K562 (cell line): ENCODE measurements around the gene RCOR3. TPM values are rescaled to one million over a fixed set of nuclear protein-coding genes. Genes with fewer than 3 reads are reported as not detected.

Source experiments
- CBFB ChIP-seq: sonication (generic); formaldehyde crosslinking; IDR thresholded peaks from 2 replicates; pipeline ENCODE4 v1.4.0; 2020; ENCODE audit warnings: mild to moderate bottlenecking, missing genetic modification reagents
- ESRRB ChIP-seq: fragments of 250-450 bp; sonication (Bioruptor Pico); IDR thresholded peaks from 2 replicates; pipeline ENCODE4 v1.5.0; 2020; ENCODE audit warnings: mild to moderate bottlenecking, moderate library complexity, borderline replicate concordance
- KLF16 ChIP-seq: IDR thresholded peaks from 2 replicates; pipeline ENCODE4 v1.6.1; 2016; ENCODE audit warnings: antibody characterized with exemption
- MEF2D ChIP-seq: conservative IDR thresholded peaks from 2 replicates; pipeline ENCODE4 v1.6.1; 2016; ENCODE audit warnings: low read depth, missing genetic modification characterization, missing compliant biosample characterization
- NFIC ChIP-seq: fragments of 450-650 bp; IDR thresholded peaks from 2 replicates; pipeline ENCODE4 v1.6.1; 2017; ENCODE audit warnings: mild to moderate bottlenecking, inconsistent platforms
- RAD51 ChIP-seq: fragments of 450-650 bp; IDR thresholded peaks from 2 replicates; pipeline ENCODE4 v1.7.1; 2016; ENCODE audit warnings: low read depth, mild to moderate bottlenecking, borderline replicate concordance
- SMAD4 ChIP-seq: fragments of 250-450 bp; sonication (Bioruptor Pico); conservative IDR thresholded peaks from 2 replicates; pipeline ENCODE4 v1.8.0; 2021; ENCODE audit warnings: inconsistent platforms, mild to moderate bottlenecking, moderate library complexity
- SOX6 ChIP-seq: fragments of 450-650 bp; IDR thresholded peaks from 2 replicates; pipeline ENCODE4 v1.6.1; 2014; ENCODE audit warnings: mild to moderate bottlenecking
- TCF7L2 ChIP-seq: fragments of 150-350 bp; IDR thresholded peaks from 2 replicates; pipeline ENCODE4 v1.6.1; 2016; ENCODE audit warnings: low read depth, mild to moderate bottlenecking, low read length, moderate library complexity
- ZBTB2 ChIP-seq: fragments of 450-650 bp; IDR thresholded peaks from 2 replicates; pipeline ENCODE4 v1.6.1; 2016; ENCODE audit warnings: antibody characterized with exemption
- ZNF12 ChIP-seq: sonication (generic); formaldehyde crosslinking; IDR thresholded peaks from 2 replicates; pipeline ENCODE4 v1.4.0; 2020; ENCODE audit warnings: mild to moderate bottlenecking, missing genetic modification reagents
- ZNF407 ChIP-seq: fragments of 450-650 bp; IDR thresholded peaks from 2 replicates; pipeline ENCODE4 v1.6.1; 2016; ENCODE audit warnings: low read depth
- polyA plus RNA-seq, 8 experiments: library from polyadenylated mRNA; depleted of rRNA in 4 of 8; stranded (reverse) in 5 of 8; unstranded in 3 of 8; fragments of >200 nt; fragmentation: Nextera tagmentation in 2 of 8; fragmentation: Illumina TruSeq in 1 of 8; extraction: Ambion mirVana in 2 of 8; extraction: Trizol in 1 of 8; gene quantifications; 2 replicates each; pipeline versions ENCODE4 v1.2.1 to v1.2.3, GENCODE V29; 2011 to 2014; ENCODE audit warnings: inconsistent platforms in 1 of 8, missing spikeins in 1 of 8
- total RNA-seq, 7 experiments: library from RNA; depleted of rRNA in 6 of 7; stranded (reverse); fragments of >200 nt in 6 of 7; fragmentation: Illumina TruSeq in 2 of 7; extraction: Trizol in 2 of 7; gene quantifications; 2 replicates each; pipeline versions ENCODE4 v1.2.1 to v1.2.3, GENCODE V29; 2011 to 2021; ENCODE audit warnings: low replicate concordance in 1 of 7

The RCOR3 gene
- total and polyA plus RNA-seq, 9 of the 15 experiments (the other 6 are each of a cell fraction or from before 2014, with no cell fraction given), result 9.7 to 42.7 (median 29.5) TPM

DNA sequence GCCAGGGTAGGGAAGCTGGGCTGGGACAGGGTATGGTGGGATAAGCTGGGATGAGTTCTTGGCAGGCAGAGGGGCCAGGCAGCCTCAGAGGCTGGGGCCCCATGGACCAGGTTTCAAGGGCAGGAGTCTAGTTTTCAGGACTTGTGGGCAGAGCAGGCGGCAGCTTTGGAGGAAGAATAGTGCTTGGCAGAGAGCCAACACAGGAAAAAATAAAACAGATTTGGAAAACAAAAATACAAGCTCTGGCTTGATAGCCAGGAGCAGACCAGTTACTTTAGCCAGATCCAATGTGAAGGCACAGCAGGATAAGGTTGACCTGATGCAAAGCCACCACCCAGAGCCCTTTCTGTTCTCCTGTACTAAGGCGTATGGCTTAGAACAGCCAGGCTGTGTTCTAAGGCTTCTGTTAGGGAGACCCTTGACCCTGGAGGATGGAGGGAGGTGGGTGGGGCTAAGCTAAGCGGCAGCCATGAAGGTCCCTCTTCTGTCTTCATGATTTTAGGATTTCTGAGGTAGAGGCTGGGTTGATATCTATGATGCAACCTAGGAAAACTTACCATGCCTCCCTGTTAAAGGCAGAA is 73.0 kb downstream of the RCOR3 start (continued):
- TF ChIP-seq ZNF407 (no peak), CBFB (no peak), SMAD4 (CRISPR knock-in tag) (no peak), ESRRB (CRISPR knock-in tag) (no peak), ZBTB2 (no peak), MEF2D (tag) (no peak), SOX6 (no peak), RAD51 (no peak), ZNF12 (0 out of 2 replicates have a peak, but pooled peaks have one; percentile 33), KLF16 (no peak), NFIC (peak; percentile 95), TCF7L2 (no peak)
